ENCODE measurements around the gene CCDC92. TPM values are rescaled to one million over a fixed set of nuclear protein-coding genes. Genes with fewer than 3 reads are reported as not detected.

CCDC92 gene
- total RNA-seq, 3 donors from 2014 or later (not counting 1 experiment from before 2014, with no cell fraction given): 37.6 to 42.4 (median 39.1) TPM

DNA sequence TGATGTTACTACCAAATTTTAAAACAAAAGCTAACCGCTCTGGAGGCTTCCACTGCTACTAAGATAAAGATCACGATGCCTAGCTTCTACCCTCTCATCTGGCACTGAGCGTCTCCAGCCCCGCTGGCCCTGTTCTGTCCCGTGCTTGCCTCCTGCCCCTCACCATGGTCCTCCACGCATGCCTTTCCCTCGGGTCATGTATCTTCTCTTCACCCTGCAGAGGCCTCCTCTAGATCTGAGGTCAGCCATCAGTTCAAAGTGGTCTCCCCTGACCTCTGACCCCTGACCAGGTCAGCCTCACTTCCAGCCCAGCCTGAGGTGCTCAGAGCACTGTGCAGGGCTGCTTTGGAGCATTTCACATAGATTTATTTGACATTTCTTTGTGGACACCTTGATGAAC, 28.7 kb upstream of the CCDC92 start:
- H3K4me3 Mint-ChIP-seq: no peak overlapping the region
- H3K4me1 ChIP-seq (ENCODE audit: control insufficient read depth, insufficient read depth, low read length): peaks cover 9% of the 10 kb centered on the region
- ATAC-seq (no peak), DNase-seq (no peak)
- no peaks in the 10 kb centered on the region for H3K27me3 Mint-ChIP-seq (ENCODE audit: low read depth in 2 of 2)
- no peak overlapping the region for H3K4me3 ChIP-seq (ENCODE audit: low read length)
- TF ChIP-seq, protein P1, sequence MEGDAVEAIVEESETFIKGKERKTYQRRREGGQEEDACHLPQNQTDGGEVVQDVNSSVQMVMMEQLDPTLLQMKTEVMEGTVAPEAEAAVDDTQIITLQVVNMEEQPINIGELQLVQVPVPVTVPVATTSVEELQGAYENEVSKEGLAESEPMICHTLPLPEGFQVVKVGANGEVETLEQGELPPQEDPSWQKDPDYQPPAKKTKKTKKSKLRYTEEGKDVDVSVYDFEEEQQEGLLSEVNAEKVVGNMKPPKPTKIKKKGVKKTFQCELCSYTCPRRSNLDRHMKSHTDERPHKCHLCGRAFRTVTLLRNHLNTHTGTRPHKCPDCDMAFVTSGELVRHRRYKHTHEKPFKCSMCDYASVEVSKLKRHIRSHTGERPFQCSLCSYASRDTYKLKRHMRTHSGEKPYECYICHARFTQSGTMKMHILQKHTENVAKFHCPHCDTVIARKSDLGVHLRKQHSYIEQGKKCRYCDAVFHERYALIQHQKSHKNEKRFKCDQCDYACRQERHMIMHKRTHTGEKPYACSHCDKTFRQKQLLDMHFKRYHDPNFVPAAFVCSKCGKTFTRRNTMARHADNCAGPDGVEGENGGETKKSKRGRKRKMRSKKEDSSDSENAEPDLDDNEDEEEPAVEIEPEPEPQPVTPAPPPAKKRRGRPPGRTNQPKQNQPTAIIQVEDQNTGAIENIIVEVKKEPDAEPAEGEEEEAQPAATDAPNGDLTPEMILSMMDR (IDR thresholded peaks at IDR 0.05): no peak
- no peaks in the 10 kb centered on the region for H3K9me3 Mint-ChIP-seq
- intact Hi-C loops (cut with micrococcal nuclease): no loop called here
- no peak overlapping the region for H3K27ac Mint-ChIP-seq
- H3K4me1 Mint-ChIP-seq: peaks cover 30 to 34% of the 10 kb centered on the region in 2 donors
- H3K27me3 ChIP-seq (ENCODE audit: control insufficient read depth, insufficient read depth, low read length): no peaks in the 10 kb centered on the region
- H3K36me3 ChIP-seq (ENCODE audit: control insufficient read depth, insufficient read depth, low read length): peaks cover 5% of the 10 kb centered on the region
- no peaks in the 10 kb centered on the region for H3K36me3 Mint-ChIP-seq
- no peak overlapping the region for H3K27ac ChIP-seq (ENCODE audit: low read length)
- H3K9me3 ChIP-seq (ENCODE audit: control insufficient read depth, insufficient read depth, low read length): no peaks in the 10 kb centered on the region
- 96% methylated on average over 7 of the region's 7 CpGs for WGBS (ENCODE audit: insufficient coverage)

DNA sequence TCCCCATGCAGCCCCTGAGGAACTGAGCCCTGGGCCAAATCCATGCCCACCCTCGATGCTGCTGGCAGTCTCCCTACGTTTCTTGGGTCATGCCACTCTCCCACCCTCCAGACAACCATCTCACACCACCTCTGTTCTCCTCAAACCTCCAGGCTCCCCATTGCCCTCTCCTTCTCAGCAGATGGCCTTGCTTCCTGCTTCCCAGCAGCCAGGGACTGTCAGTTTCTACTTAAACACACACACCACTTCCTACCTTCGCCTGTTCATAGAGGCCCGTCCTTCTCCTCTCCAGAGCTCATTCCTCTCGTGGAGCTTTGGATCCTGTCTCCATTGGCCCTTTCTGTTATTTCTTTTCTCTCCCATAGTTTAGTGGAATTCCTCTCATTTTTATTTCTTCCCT, 27.5 kb upstream of the CCDC92 start:
- H3K4me1 Mint-ChIP-seq: peaks cover 35 to 37% of the 10 kb centered on the region in 2 donors
- Histone ChIP-seq H3K4me1 (ENCODE audit: control insufficient read depth, insufficient read depth, low read length) (peaks cover 12% of the 10 kb centered on the region), H3K27ac (ENCODE audit: low read length) (no peak overlapping the region), H3K9me3 (ENCODE audit: control insufficient read depth, insufficient read depth, low read length) (no peaks in the 10 kb centered on the region), H3K4me3 (ENCODE audit: low read length) (no peak overlapping the region), H3K36me3 (ENCODE audit: control insufficient read depth, insufficient read depth, low read length) (peaks cover 5% of the 10 kb centered on the region), H3K27me3 (ENCODE audit: control insufficient read depth, insufficient read depth, low read length) (no peaks in the 10 kb centered on the region)
- no peaks in the 10 kb centered on the region for H3K27me3 Mint-ChIP-seq (ENCODE audit: low read depth in 2 of 2)
- no peak overlapping the region for H3K4me3 Mint-ChIP-seq
- H3K9me3 Mint-ChIP-seq: no peaks in the 10 kb centered on the region
- 92% methylated on average over 5 of the region's 5 CpGs for WGBS (ENCODE audit: insufficient coverage)
- H3K27ac Mint-ChIP-seq: no peak overlapping the region
- ATAC-seq (no peak), DNase-seq (no peak)
- intact Hi-C loops (cut with micrococcal nuclease): no loop called here
- H3K36me3 Mint-ChIP-seq: no peaks in the 10 kb centered on the region
- TF ChIP-seq, protein P1 (IDR thresholded peaks at IDR 0.05): no peak

DNA sequence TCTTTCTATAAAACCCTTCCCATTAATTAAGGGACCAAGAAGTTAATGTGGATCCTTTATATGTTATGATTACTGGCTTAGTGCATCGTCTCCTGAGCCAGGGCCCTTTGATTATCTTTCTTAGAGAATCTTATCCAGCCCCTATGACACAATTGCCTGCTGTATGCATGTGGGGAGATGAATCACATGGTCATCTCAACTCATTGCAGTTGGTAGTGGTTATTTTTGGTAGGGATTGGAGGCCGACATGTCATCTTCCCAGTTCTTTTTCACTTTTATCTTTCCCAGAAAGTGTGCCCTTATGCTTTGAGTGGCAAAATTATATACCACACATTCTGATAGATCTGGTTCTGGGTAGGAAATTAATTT, 26.3 kb upstream of the CCDC92 start:
- peaks cover 43 to 47% of the 10 kb centered on the region in 2 donors for H3K4me1 Mint-ChIP-seq
- TF ChIP-seq, protein P1 (IDR thresholded peaks at IDR 0.05): no peak
- peaks cover 3% of the 10 kb centered on the region for H3K36me3 ChIP-seq (ENCODE audit: control insufficient read depth, insufficient read depth, low read length)
- no peaks in the 10 kb centered on the region for H3K9me3 Mint-ChIP-seq
- intact Hi-C loops (cut with micrococcal nuclease): no loop called here
- H3K27me3 Mint-ChIP-seq (ENCODE audit: low read depth in 2 of 2): no peaks in the 10 kb centered on the region
- H3K27ac Mint-ChIP-seq: peak overlapping the region; percentile 24 to 69
- H3K9me3 ChIP-seq (ENCODE audit: control insufficient read depth, insufficient read depth, low read length): no peaks in the 10 kb centered on the region
- peaks cover 13% of the 10 kb centered on the region for H3K4me1 ChIP-seq (ENCODE audit: control insufficient read depth, insufficient read depth, low read length)
- no peaks in the 10 kb centered on the region for H3K36me3 Mint-ChIP-seq
- no peaks in the 10 kb centered on the region for H3K27me3 ChIP-seq (ENCODE audit: control insufficient read depth, insufficient read depth, low read length)
- no peak overlapping the region for H3K4me3 ChIP-seq (ENCODE audit: low read length)
- WGBS (ENCODE audit: insufficient coverage): no CpG with 5 or more reads among the region's 2 CpGs
- no peak overlapping the region for H3K27ac ChIP-seq (ENCODE audit: low read length)
- ATAC-seq (no peak), DNase-seq (no peak)
- no peak overlapping the region for H3K4me3 Mint-ChIP-seq

DNA sequence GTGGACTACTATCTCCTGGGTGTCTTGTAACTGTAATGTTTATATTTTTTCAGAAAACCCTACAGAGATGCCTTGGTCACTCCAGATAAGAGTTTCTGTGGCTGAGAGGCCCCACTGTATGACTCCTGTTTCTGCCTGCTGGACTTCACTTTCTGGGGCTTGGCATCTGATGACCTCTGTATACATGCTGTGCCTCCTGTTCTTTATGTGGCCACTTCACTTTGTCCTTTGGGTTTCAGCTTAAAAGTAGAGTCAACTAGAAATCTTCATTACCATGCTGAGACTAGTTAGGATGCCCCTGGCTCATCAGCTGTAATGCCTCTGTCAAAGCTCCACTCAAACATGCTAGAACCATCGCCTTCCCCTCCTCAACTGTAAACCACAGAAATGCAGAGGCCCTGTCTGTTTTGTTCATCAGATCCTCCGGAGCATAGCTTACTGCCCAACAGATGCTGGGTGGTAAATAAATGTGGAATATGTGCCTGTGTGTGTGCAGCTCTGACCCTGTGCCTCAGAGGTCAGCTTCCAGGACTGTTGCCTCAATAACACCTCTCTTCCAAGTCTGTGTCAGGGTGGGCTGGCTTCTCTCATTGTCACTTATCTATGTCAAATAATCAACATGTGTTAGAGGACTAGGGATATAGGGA, 25.8 kb upstream of the CCDC92 start:
- Mint-ChIP-seq H3K27ac (peak overlapping the region; percentile 24 to 69), H3K9me3 (no peaks in the 10 kb centered on the region), H3K4me3 (no peak overlapping the region), H3K4me1 (peaks cover 43 to 52% of the 10 kb centered on the region in 2 donors), H3K27me3 (ENCODE audit: low read depth in 2 of 2) (no peaks in the 10 kb centered on the region), H3K36me3 (no peaks in the 10 kb centered on the region)
- DNase-seq: no peak
- no peak overlapping the region for H3K27ac ChIP-seq (ENCODE audit: low read length)
- 79% methylated on average over 2 of the region's 2 CpGs for WGBS (ENCODE audit: insufficient coverage)
- intact Hi-C loops (cut with micrococcal nuclease): no loop called here
- TF ChIP-seq, protein P1 (IDR thresholded peaks at IDR 0.05): no peak
- no peaks in the 10 kb centered on the region for H3K9me3 ChIP-seq (ENCODE audit: control insufficient read depth, insufficient read depth, low read length)
- no peak for ATAC-seq
- peaks cover 13% of the 10 kb centered on the region for H3K4me1 ChIP-seq (ENCODE audit: control insufficient read depth, insufficient read depth, low read length)
- H3K4me3 ChIP-seq (ENCODE audit: low read length): no peak overlapping the region
- no peaks in the 10 kb centered on the region for H3K27me3 ChIP-seq (ENCODE audit: control insufficient read depth, insufficient read depth, low read length)
- no peaks in the 10 kb centered on the region for H3K36me3 ChIP-seq (ENCODE audit: control insufficient read depth, insufficient read depth, low read length)
